ENCODE data around the gene ZNHIT3.
"Not testable (repeated sequence)": the region's sequence is repeated elsewhere in the genome, so short reads cannot be mapped to it uniquely, and the experiment has no call there.

The ZNHIT3 gene

DNA sequence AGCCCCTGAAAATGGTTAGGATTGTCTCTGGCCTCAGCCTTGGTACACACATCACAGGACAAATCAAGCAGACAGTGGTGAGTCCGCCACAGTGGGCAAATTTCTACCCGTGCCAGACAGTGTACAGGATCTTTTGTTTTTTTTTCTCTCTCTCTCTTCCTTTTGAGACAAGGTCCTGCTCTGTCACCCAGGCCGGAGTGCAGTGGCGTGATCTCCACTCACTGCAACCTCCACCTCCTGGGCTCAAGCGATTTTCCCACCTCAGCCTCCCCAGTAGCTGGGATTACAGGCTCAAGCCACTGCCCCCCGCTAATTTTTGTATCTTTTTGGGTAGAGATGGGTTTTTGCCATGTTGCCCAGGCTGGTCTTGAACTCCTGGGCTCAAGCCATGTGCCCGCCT, 2.5 kb upstream of the ZNHIT3 start:
- not testable (repeated sequence) for DNase-seq (ENCODE audit: low read depth in 2 of 2)

DNA sequence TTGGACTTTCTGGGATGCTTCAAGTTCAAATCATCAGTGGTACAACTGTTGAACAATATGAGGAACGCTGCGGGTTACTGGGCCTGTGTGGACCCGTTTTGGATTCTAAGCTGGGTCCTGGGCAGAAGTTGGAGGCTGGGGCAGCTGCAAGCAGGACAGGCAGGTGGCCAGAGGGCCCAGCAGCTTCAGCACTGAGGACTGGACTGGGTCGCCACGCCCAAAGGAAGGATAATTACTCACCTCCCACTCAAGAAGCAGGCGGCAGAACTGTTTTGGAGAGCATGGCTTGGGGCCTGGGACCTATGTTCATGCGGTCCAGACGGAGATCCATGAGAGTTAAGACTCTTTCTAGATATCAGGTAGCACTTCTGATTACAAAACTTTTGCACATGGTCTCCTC, 1.5 kb upstream of the ZNHIT3 start:
- no peak for DNase-seq (ENCODE audit: low read depth in 2 of 2)

DNA sequence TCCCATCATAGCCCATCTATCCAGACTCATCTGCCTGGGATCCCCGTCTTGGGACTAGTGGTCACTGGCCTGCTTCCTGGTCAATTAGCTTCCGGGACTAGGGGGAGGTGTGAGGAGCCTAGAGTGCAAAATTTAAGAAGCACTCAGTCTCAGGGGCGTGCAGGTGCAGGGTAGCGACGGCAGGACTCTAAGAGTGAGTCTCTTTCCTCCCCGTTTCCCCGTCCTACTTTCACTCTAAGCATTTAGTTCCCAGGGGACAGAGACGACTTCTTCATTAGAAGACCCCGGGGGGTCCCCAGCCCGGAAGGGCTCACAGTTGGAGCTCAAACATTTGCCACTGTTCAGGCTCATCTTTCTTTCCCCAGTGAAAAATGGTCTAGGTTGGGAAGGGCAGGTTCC, 677 bp upstream of the ZNHIT3 start:
- DNase-seq (ENCODE audit: low read depth in 2 of 2) = no peak

DNA sequence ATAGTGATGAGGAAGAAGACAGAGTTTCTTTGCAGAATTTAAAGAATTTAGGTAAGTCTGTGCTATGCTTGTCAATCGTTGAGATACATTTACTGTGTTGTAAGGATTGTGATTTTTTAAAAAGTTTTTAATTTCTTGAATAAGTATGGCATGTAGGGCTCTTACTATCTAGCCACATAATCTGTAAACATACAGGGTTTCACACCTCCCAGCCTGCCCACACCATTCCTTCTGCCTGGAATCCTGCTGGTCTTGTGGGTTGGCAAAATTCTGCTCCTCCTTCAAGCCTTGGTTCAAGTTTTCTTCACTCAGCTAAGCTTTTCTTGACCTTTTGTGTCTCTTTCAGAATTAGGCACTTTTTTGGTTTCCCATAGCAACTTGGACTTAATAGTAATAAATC, 7.5 kb downstream of the ZNHIT3 start:
- DNase-seq (ENCODE audit: low read depth in 2 of 2) = no peak

DNA sequence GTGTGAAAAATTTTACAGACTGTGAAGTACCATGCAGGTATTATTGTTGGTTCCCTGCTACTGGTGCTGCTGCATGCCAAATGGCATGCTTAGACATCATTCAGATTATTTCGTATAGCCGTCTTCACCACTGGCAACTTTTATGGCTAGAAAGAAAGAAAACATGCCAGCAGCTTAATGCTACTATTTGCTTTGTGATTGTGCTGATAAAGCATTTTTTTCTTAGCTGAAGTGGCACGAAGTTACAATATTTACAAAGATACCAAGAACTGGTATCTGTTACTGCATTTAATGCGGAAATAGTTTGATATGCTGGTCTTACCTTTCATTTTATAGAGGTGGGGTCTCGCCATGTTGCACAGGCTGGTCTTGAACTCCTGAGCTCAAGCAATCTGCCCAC, 8.2 kb downstream of the ZNHIT3 start:
- no peak for DNase-seq (ENCODE audit: low read depth in 2 of 2)

DNA sequence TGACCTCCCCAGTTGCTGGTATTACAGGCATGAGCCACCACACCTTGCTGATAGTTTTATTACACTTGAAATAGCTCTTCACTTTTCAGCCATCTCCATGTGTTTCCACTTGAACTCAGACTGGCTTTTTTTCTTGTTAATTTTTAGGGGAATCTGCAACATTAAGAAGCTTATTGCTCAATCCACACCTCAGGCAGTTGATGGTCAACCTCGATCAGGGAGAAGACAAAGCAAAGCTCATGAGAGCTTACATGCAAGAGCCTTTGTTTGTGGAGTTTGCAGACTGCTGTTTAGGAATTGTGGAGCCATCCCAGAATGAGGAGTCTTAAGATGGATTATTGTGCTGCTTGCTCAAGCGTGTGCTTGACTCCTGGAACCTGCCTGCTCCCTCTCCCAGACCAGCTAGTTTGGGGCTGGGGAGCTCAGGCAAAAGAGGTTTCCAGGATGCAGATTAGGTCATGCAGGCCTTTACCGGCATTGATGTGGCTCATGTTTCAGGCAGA, 8.6 kb downstream of the ZNHIT3 start:
- no peak for DNase-seq (ENCODE audit: low read depth in 2 of 2)

DNA sequence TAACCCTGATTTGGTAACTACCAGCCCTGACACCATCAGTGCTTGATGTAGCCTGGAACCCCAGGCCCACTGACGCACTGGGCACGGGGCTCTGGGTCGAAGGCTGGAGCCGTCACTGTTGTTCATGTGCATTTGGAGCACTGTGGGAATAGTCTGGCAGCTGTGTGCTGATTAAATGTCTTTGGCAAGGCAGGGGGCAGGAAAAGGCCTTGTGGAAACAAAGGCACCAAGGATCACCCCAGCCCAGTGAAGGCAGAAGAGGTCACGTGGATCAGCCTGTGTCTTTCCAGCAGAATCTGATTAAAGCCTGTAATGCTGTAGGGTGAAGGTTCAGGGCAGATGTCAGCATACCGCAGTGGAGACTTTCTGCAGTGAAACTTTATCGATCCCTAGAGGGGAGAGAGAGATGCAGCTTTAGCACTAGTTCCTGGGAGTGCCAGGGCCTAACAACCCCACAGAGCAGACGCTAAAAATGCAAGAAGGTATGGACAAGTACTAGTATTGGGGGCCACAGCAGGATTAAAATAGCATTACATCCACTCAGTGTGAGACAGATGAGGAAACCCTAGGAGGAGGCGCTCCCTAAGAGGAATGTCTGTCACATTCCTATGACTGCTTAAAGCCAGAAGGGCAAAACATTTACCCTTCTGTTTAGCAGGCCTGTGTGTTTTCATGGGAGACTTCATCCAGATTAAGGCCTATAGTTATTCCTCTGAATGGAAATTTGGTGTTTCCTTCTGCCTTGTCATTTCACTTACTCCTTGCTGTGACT, 9.7 kb downstream of the ZNHIT3 start:
- DNase-seq (ENCODE audit: low read depth in 2 of 2) = no peak

DNA sequence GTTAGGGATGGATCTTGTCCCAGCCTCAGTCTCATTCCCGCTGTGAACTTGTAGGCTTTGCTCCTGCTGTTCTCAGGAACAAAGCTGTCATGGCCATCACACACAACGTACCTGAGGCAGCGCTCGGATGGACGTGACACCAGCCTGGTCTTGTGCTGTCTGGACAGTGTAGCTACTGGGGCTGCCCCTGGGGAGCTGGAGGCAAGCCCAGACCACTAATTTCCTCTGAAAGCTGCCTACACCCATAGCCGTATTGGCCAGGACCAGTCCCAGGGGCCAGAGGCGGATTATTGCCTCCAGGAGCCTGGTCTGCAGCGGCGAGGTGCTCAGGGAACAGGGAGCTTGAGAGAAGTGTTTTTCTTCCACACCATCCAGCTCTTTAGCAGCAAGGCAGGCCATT, 11.7 kb downstream of the ZNHIT3 start:
- no peak for DNase-seq (ENCODE audit: low read depth in 2 of 2)

DNA sequence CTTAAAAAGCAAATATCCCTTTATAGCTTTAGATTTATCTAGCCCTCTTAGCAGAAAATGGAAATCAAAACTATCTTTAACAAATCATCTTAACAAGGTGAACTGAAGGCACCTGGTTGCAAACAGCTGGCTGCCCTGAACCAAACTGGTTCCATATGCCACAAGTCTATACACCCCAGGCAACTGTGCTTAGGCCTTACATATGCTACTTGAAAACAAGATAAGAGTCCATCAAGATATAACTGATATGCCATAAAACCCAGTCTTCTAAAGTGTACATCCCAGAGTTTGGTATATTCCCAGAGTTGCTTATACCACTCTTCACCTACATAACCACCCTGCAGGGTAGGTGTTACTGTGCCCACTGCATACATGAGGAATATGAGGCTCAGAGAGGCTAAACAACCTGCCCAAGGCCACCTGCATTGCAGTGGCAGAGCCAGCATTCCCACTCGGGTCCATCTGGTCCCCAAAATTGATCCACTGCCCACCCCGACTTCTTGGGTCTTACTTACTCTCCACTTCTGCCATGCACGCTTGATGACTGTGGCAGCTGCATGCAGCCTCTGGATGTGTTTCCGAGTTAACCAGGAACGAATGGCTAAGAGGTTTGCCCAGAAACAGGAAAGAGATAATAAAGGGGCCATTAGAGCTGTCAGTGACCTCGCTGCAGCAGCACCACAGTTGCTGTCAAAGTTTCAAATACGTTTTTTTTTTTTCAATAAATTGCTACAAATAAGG, 12.2 kb downstream of the ZNHIT3 start:
- no peak for DNase-seq (ENCODE audit: low read depth in 2 of 2)

DNA sequence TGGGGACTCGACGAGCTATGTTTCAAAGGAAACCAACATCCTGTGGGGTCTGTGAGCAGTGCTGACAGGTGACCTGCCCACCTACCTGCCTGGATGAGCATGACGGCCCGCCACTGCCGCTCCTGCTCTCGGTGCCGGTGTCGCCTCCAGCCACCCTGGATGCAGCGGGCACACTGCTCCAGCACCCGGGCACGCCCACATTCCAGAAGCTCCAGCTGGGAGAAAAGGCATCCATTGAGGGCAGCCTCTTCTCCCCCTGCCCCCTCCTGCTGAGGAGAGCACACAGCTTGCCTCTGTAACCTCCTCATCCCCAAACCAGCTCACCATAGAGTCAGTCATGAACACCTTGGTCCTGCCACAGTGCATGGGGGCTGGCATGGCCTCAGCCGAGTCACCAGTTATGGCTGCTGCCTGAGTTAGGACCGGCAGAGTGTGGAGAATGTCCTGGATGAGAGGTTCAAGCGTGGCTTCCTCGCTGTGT, 14.3 kb downstream of the ZNHIT3 start:
- DNase-seq (ENCODE audit: low read depth in 2 of 2) = no peak

DNA sequence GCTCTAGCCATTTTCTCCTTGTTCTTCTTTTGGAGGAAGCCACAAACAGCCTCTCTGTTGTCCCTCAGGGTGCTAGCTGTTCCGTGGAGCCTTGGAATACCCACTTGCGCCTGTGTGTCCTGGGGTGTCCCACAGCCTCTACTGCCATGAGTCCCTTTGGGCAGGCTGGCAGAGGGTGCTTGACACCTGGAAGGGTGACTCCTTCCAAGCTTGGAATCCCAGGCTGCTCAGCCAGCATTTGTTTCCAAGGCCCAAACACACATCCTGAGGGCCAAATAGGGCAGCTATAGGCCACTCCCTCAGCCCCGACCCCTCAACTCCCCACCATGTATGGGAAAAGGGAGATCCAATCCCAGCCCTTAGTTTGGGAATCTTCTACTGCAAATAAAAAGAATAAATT, 14.9 kb downstream of the ZNHIT3 start:
- DNase-seq (ENCODE audit: low read depth in 2 of 2) = no peak

DNA sequence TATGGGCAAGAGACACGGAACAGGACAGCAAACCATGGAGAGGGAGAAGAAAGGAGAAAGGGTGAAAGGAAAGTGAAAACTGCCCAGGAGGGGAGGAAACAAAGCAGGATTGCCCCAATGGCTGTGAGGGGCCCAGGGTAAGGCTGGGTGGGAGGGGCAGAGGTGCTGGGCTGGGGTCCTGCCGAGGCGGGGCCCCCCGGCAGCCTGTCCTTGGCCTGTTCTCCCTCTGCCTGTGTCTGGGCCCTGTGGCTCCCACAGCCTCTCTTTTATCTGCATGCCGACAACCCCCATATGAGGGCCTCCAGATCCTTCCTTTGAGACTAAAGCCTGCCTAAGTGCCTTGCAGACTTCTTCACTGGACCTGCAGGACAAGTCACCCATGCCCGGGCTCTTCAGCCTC, 15.5 kb downstream of the ZNHIT3 start:
- no peak for DNase-seq (ENCODE audit: low read depth in 2 of 2)

DNA sequence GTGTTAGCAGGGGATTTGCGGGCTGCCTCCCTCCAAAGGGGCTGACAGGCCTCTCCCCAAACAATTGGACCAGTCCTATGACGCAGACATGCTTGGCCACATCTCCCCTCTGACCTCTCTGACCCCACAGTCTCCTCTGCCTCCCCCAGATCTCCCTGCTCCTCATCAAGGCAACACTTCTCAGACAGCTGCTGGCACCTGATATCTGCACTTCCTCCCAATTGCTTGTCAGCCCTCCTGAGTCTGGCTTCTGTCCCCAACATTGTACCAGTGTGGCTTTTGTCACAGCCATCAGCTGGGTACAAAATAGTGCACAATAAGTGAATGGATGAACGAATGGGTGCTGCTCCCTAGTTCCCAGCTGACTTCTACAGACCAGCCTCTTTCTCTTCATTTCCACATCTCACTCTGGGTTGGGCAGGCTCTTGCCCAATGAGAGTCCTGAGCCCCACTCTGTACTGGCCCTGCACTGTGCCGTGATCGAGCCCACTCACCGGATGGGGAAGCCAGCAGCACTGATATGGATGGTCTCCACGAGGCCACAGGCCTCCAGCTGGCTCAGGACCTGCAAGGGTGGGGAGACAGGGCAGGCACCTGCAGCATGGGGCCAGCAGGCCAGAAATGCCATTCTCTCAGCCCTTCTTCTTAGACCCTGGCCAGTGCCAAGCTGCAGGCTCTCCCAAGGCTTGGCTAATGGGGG, 17.1 kb downstream of the ZNHIT3 start:
- DNase-seq (ENCODE audit: low read depth in 2 of 2) = no peak

DNA sequence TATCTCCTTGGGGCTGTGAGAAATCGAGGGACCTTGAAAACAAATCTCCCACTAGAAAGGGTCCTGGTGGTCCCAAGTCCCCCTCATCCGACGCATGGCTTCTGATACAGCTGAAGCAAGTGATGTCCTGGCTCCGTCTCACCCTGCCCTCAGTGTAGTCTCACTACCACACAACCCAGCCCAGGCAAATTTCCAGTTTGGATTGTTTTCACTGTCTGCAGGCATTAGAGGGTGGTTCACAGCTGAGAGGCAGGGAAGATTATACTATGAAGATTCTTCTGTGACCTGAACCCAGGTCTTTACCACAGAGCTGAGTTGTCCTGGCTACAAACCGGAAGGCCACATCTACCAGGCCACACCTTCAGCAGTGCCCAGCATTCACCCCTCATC, 17.7 kb downstream of the ZNHIT3 start:
- DNase-seq (ENCODE audit: low read depth in 2 of 2) = no peak

DNA sequence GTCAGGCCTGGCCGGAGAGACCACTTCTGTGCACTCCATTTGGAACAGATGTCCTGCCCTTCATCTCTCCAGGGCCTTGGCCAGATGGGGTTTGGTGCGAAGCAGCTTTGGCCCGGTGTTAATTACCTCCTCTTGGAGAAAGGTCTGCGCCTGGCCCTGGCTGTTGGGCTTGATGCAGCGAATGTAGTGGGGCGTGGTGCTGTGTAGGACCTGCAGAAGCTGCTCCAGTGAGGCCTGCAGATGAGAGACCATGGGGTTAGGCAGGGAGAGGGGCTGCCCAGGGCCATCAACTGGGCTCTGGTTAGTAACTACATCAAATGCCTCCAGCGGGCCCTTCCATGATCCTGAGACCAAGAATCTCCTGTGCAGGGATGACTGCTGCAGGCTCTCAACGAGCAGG, 18.7 kb downstream of the ZNHIT3 start:
- DNase-seq (ENCODE audit: low read depth in 2 of 2) = no peak

DNA sequence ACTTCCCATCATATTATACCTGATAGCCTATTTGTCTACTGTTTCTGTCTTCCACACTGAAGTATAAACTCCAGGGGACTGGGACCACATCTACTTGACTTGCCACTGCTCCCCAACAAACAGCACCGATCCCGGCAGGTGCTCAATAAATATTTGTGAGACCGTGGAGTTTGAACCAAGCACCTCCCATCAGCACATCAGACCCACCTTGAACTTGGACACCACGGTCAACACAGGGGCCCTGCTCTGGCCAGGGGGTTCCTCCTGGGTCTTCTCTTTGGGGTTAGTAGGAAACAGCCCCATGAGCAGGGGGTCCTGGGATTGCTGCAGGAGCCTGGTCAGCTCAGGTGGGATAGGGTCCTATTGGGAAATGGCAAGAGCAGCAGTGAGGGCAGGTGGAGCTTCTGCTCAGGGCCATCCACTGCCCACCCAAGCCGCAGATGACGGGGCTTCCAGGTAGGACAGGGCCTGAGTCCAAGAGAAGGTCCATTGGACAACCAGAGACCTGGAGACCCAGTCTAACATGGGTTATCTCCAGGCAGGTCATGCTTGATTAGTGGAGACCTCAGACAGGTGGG, 19.9 kb downstream of the ZNHIT3 start:
- DNase-seq (ENCODE audit: low read depth in 2 of 2) = no peak

DNA sequence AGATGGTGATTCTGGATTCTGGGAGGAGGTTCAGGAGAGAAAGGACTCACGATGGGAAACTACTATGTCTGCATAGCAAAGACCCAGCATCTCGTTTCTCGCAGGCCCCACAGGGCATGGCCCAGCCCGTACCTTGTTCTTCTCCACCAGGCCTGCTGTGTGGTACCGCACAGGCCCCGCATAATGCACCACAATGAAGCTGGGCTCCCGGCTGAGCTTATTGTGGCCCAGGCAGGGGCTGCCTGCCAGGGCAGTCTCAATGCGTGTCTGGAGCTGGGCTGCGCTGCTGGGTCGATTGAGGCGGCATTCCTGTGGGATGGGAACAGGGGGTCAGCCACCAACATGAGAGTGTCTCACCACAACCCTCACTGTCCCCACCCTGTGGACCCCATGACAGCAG, 20.4 kb downstream of the ZNHIT3 start:
- no peak for DNase-seq (ENCODE audit: low read depth in 2 of 2)

DNA sequence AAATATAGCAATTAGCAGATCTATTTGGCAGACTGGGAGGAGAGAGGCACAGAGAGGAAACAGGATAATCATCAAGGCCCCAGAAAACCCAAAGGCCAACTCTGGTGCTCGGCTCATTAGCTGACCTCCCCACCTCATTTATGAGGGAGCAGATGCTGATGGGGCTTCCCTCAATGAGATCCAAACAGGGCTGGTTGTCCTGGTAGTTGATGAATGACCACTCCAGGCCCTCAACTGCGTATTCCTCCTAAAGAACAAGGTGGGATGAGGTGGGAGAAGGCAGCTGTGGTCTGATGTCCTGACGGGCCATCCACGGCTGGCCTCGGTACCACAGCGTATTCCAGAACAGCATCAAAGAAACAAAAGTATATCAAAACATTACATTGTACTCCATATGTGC, 20.8 kb downstream of the ZNHIT3 start:
- DNase-seq (ENCODE audit: low read depth in 2 of 2) = no peak

DNA sequence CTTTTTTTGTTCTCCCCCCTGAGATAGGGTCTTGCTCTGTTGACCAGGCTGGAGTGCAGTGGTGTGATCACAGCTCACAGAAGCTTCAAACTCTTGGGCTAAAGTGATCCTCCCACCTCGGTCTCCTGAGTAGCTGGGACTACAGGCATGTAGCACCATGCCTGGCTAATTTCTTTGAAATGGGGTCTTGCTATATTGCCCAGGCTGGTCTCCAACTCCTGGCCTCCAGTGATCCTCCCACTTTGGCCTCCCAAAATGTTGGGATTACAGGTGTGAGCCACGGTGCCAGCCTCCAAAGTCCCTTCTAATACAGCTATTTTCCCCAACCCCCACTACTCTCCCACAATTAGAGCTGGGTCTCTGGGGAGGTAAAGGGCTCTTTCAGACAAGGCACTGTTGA, 22.0 kb downstream of the ZNHIT3 start:
- DNase-seq (ENCODE audit: low read depth in 2 of 2) = not testable (repeated sequence)

DNA sequence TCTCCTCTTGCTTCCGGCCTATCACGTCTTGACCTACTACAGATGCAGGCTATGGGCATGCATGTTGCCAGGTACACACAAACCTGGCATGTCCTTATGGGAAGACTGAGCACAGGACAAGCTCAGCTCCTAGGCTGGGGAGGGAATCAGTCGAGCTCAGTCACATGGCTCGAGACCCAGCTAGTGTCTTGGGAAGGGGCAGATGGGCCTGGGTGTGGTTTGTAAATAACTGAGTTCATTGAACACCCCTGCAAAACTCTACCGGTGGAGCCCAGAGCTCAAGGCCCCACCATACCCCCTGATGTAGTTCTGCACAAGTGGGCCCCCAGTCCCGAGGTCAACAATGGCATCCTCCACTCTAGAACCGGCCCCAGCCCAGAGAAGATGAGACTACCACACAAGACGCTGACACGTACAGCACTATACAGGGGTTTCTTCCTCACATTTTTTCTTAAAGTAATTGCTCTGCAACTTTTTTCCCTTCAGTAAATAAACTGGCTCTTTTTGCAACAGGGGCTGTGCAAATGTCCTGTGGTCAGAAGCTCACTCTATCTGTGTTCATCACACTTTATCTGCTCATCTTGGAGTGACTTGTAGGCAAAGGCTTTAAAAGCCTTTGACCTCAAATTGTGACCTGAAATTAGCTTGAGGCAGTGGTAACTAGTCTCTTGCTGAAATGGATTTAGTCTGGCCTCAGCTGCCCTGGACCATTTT, 22.9 kb downstream of the ZNHIT3 start:
- no peak for DNase-seq (ENCODE audit: low read depth in 2 of 2)

DNA sequence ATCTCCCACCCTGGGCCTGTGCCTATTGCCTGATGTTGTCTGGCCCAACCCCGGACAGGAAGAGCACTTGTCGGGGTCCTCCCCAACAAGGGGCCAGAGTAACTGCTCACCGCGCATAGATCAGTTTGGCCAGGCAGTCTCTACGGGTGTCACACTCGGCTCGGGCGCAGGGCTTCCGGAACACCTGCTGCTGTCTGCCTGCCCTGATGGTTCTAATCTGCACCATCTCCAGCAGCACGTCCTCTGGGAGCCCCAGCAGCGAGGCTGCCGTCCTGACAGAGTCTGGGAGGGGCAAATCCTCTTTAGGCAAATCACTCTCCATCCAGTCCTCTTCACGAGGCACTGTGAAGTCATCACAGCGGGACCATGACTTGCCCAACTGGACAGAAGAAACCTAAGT, 24.2 kb downstream of the ZNHIT3 start:
- no peak for DNase-seq (ENCODE audit: low read depth in 2 of 2)

DNA sequence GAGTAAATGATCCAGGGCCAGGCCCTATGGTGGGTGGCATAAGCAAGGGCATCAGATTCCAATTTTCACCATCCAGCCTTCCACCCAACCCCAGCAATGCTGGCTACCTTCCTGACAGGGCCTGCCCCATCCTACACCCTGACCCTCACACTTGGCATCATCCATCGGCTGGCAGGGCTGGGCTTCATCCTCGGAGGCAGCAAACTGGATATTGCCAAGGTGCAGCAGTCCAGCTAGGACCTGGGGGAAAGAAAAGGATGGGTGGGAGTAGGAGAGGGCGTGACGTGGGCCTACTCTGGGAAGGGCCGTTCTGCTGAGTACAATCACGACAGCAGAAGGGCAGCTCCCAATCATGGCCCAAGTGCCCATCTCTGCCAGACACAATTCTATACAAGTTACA, 24.7 kb downstream of the ZNHIT3 start:
- no peak for DNase-seq (ENCODE audit: low read depth in 2 of 2)
